Measurements from ENCODE around the gene HLA-DMB. TPM values are rescaled to one million over a fixed set of nuclear protein-coding genes. Genes with fewer than 3 reads are reported as not detected.

The HLA-DMB gene
- total RNA-seq, 4 donors from 2014 or later: 1.8 to 20.8 (median 13.2) TPM

DNA sequence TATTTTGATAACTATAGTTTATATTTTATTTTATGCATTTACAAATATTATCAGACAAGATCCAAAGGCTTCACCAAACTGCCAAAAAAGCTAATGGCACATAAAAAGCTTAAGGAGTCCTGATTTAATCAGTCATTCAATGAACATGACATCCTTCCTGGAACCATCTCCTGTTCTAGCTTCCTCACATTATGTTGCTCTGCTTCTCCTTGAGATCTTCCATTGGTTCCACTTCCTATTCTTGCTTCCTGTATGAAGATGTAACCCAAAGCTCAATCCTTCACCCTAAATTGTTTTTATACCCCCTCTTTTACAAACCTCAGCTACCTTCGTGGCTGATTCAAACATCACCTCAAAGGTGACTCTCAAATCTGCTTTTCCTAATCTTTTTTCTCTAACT is 23.0 kb upstream of the HLA-DMB start:
- Histone ChIP-seq H3K4me3 (no peak overlapping the region), H3K27ac (no peak overlapping the region), H3K4me1 (peaks cover 6 to 35% (median 25%) of the 10 kb centered on the region in 4 donors), H3K27me3 (no peaks in the 10 kb centered on the region), H3K36me3 (no peaks in the 10 kb centered on the region), H3K9me3 (no peaks in the 10 kb centered on the region)
- 45 to 71% methylated on average over 1 of the region's 1 CpG for WGBS, 2 donors (ENCODE audit: low coverage in 1 of 2)
- in situ Hi-C loops (cut with MboI; ENCODE audit: low pct_ligation_motif_present in 1 of 4, low pct_unique_long_range_greater_than_20kb in 1 of 4, low sequenced_read_pairs in 3 of 4) (loop anchor here in 1 of 4 donors (25.0 kb wide), 1 partner anchor 448 kb away; the partner anchor contains the start of genes CUTA, PHF1 and SYNGAP1), intact Hi-C loops (cut with DNase I; ENCODE audit: low total_unique reads) (no loop called here)
- TF ChIP-seq POLR2A (IDR thresholded peaks at IDR 0.05) (no peak), POLR2AphosphoS5 (IDR thresholded peaks at IDR 0.05) (no peak), CTCF (IDR thresholded peaks at IDR 0.05) (no peak), EP300 (IDR thresholded peaks at IDR 0.05; ENCODE audit: low read depth) (no peak)
- no peak for DNase-seq

GRCh38 chr6:32962213-32962826 is 21.5 kb upstream of the HLA-DMB start:
- no peaks in the 10 kb centered on the region for H3K36me3 ChIP-seq
- DNase-seq: no peak
- H3K9me3 ChIP-seq: no peaks in the 10 kb centered on the region
- H3K4me1 ChIP-seq: peaks cover 6 to 34% (median 22%) of the 10 kb centered on the region in 4 donors
- in situ Hi-C loops (cut with MboI; ENCODE audit: low pct_ligation_motif_present in 1 of 4, low pct_unique_long_range_greater_than_20kb in 1 of 4, low sequenced_read_pairs in 3 of 4): loop anchor here in 1 of 4 donors (25.0 kb wide), 1 partner anchor 450 kb away; the partner anchor contains the start of genes CUTA, PHF1 and SYNGAP1
- no peak overlapping the region for H3K27ac ChIP-seq
- TF ChIP-seq POLR2AphosphoS5 (IDR thresholded peaks at IDR 0.05) (no peak), EP300 (IDR thresholded peaks at IDR 0.05; ENCODE audit: low read depth) (no peak), CTCF (IDR thresholded peaks at IDR 0.05) (no peak), POLR2A (IDR thresholded peaks at IDR 0.05) (no peak)
- intact Hi-C loops (cut with DNase I; ENCODE audit: low total_unique reads): no loop called here
- no peaks in the 10 kb centered on the region for H3K27me3 ChIP-seq
- H3K4me3 ChIP-seq: no peak overlapping the region
- 50 to 54% methylated on average over 1 of the region's 1 CpG for WGBS, 2 donors (ENCODE audit: low coverage in 1 of 2)

DNA sequence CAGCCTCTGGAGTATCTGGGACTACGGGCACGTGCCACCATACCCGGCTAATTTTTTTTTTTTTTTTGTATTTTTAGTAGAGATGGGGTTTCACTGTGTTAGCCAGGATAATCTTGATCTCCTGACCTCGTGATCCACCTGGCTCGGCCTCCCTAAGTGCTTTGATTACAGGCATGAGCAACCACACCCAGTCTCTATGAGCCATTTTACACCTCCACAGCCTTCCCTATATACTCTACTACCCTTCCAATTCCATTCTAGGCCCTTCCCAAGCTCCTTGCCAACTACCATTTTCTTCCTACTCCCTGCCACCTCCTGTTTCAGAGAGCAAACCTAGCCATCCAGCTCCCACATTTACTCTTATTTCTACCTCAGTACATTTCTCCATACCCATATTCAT is 19.7 kb upstream of the HLA-DMB start:
- WGBS, 2 donors (ENCODE audit: low coverage in 1 of 2): 79% methylated on average over 5 of the region's 5 CpGs; no CpG with 5 or more reads in 1 of the 2 donors
- intact Hi-C loops (cut with DNase I; ENCODE audit: low total_unique reads): no loop called here
- no peaks in the 10 kb centered on the region for H3K36me3 ChIP-seq
- H3K27me3 ChIP-seq: no peaks in the 10 kb centered on the region
- in situ Hi-C loops (cut with MboI; ENCODE audit: low pct_ligation_motif_present in 1 of 4, low pct_unique_long_range_greater_than_20kb in 1 of 4, low sequenced_read_pairs in 3 of 4): loop anchor here in 1 of 4 donors (25.0 kb wide), 1 partner anchor 452 kb away; the partner anchor contains the start of genes CUTA, PHF1 and SYNGAP1
- H3K27ac ChIP-seq: no peak overlapping the region
- TF ChIP-seq EP300 (IDR thresholded peaks at IDR 0.05; ENCODE audit: low read depth): no peak
- no peak for TF ChIP-seq POLR2A (IDR thresholded peaks at IDR 0.05)
- no peak for TF ChIP-seq CTCF (IDR thresholded peaks at IDR 0.05)
- no peak for TF ChIP-seq POLR2AphosphoS5 (IDR thresholded peaks at IDR 0.05)
- DNase-seq: no peak
- H3K4me1 ChIP-seq: peaks cover 0 to 16% (median 6%) of the 10 kb centered on the region in 4 donors
- H3K4me3 ChIP-seq: no peak overlapping the region
- no peaks in the 10 kb centered on the region for H3K9me3 ChIP-seq

DNA sequence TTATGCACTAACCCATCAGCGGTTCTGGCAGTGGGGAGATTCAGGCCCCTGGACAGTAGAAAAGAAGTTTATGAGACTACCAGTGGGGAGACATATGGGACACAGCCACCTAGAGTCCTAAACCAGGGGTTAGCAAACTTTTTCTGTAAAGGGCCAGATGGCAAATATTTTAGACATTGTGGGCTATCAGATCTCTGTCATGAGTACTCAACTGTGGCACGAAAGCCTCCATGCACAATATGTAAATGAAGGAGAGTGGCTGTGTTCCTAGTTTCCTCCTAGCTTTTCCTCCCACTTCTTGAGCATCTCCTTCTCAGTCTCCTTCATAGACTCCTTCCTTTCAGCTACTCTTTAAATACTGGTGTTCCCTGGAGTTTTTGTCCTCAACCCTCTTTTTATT is 15.3 kb upstream of the HLA-DMB start:
- WGBS, 2 donors (ENCODE audit: low coverage in 1 of 2): 75 to 84% methylated on average over 2 of the region's 2 CpGs
- H3K27me3 ChIP-seq: no peaks in the 10 kb centered on the region
- H3K4me3 ChIP-seq: no peak overlapping the region
- TF ChIP-seq POLR2A (IDR thresholded peaks at IDR 0.05): no peak
- no peak for TF ChIP-seq EP300 (IDR thresholded peaks at IDR 0.05; ENCODE audit: low read depth)
- no peak for TF ChIP-seq CTCF (IDR thresholded peaks at IDR 0.05)
- no peak for TF ChIP-seq POLR2AphosphoS5 (IDR thresholded peaks at IDR 0.05)
- DNase-seq: no peak
- intact Hi-C loops (cut with DNase I; ENCODE audit: low total_unique reads) (no loop called here), in situ Hi-C loops (cut with MboI; ENCODE audit: low pct_ligation_motif_present in 1 of 4, low pct_unique_long_range_greater_than_20kb in 1 of 4, low sequenced_read_pairs in 3 of 4) (loop anchor here in 1 of 4 donors (25.0 kb wide), 1 partner anchor 456 kb away; the partner anchor contains the start of genes CUTA, PHF1 and SYNGAP1)
- H3K36me3 ChIP-seq: no peaks in the 10 kb centered on the region
- H3K9me3 ChIP-seq: no peaks in the 10 kb centered on the region
- no peak overlapping the region for H3K27ac ChIP-seq
- H3K4me1 ChIP-seq: peaks cover 0 to 18% (median 6%) of the 10 kb centered on the region in 4 donors

Measured in transverse colon (tissue), 4 donors.